ENCODE data around the gene NDUFAF2.

GRCh38 chr5:60896991-60897390 is 48.0 kb upstream of the NDUFAF2 start:
- TF ChIP-seq CTCF (IDR thresholded peaks at IDR 0.05) (no peak), POLR2A (IDR thresholded peaks at IDR 0.05) (no peak)

All from esophagus squamous epithelium (tissue), 4 donors.